Activated naive CD4-positive, alpha-beta T cell treated with anti-CD3 and anti-CD28 coated beads for 36 hours (primary cell): Measurements from ENCODE around the gene C16orf89. TPM values are rescaled to one million over a fixed set of nuclear protein-coding genes. Genes with fewer than 3 reads are reported as not detected.

ENCODE experiments used
- CTCF ChIA-PET: fragments of 350-600 bp; sonication (Branson Sonifier 250); formaldehyde crosslinking; loops from one replicate; lab custom pipeline; 2021; ENCODE audit warnings: antibody characterized with exemption; lab: Charles Lee
- DNase-seq: peaks from one replicate; pipeline ENCODE4 v3.0.0-alpha.2; 2020
- H3K27ac Mint-ChIP-seq: one replicate; pipeline ENCODE4 v1.8.0; 2021; ENCODE audit warnings: mild to moderate bottlenecking, mixed read lengths
- H3K27me3 Mint-ChIP-seq: one replicate; pipeline ENCODE4 v1.8.0; 2021; ENCODE audit warnings: low read depth, mixed read lengths
- H3K36me3 Mint-ChIP-seq: one replicate; pipeline ENCODE4 v1.8.0; 2021; ENCODE audit warnings: low read depth, mixed read lengths
- H3K4me1 Mint-ChIP-seq: one replicate; pipeline ENCODE4 v1.8.0; 2021; ENCODE audit warnings: low read depth, mixed read lengths
- H3K4me3 Mint-ChIP-seq: one replicate; pipeline ENCODE4 v1.8.0; 2021; ENCODE audit warnings: mild to moderate bottlenecking, moderate library complexity, mixed read lengths
- H3K9me3 Mint-ChIP-seq: one replicate; pipeline ENCODE4 v1.8.0; 2021; ENCODE audit warnings: mixed read lengths
- intact Hi-C: fragments of 100-400 bp; cut with micrococcal nuclease; formaldehyde crosslinking; loops from one replicate; pipeline ENCODE4 v1.15.1; 2023
- total RNA-seq, 2 experiments: library from RNA; stranded (reverse); gene quantifications; one replicate each; pipeline ENCODE4 v1.2.3, GENCODE V29; 2021

Gene C16orf89
- total RNA-seq, 2 experiments from 2014 or later = not detected

- Mint-ChIP-seq H3K4me3 (peak within 1 kb of the TSS; percentile 84), H3K4me1 (peaks cover 16% of the 10 kb centered on the region), H3K36me3 (no peaks in the 10 kb centered on the region), H3K9me3 (no peaks in the 10 kb centered on the region), H3K27me3 (no peaks in the 10 kb centered on the region), H3K27ac (peak within 1 kb of the TSS; percentile 61)
- peak; percentile 92 for DNase-seq
- CTCF ChIA-PET = interaction anchor here (0.9 to 1.1 kb wide), 2 partner anchors 25 to 51 kb away, joined by 3 to 4 read pairs; no protein-coding TSS in a partner anchor
- intact Hi-C loops = loop anchor here (1.0 to 5.0 kb wide), 3 partner anchors 39 to 186 kb away; partner anchors contain the start of genes ALG1, GLYR1 and UBN1
Measured at GRCh38 chr16:5033256-5034166, 32.2 kb downstream of the C16orf89 start, which contains the start of gene NAGPA. Gene NAGPA (minus strand): TSS chr16:5033935. CDS start chr16:5033914, 21 bp downstream.

- Mint-ChIP-seq H3K36me3 (peaks cover 2% of the 10 kb centered on the region), H3K4me3 (peak overlapping the region; percentile 70), H3K4me1 (peaks cover 16% of the 10 kb centered on the region), H3K27ac (no peak overlapping the region), H3K27me3 (no peaks in the 10 kb centered on the region), H3K9me3 (no peaks in the 10 kb centered on the region)
- DNase-seq = no peak
- intact Hi-C loops = loop anchor here (1.0 to 5.0 kb wide), 3 partner anchors 40 to 185 kb away; partner anchors contain the start of genes ALG1, GLYR1 and UBN1
- CTCF ChIA-PET = interaction anchor here (2.0 kb wide), 1 partner anchor 52 kb away, joined by 7 read pairs; no protein-coding TSS in a partner anchor
Measured at GRCh38 chr16:5032748-5033167, 33.0 kb downstream of the C16orf89 start.

GRCh38 chr16:5031601-5032000 is 34.2 kb downstream of the C16orf89 start:
- Mint-ChIP-seq H3K27ac (no peak overlapping the region), H3K9me3 (no peaks in the 10 kb centered on the region), H3K27me3 (no peaks in the 10 kb centered on the region), H3K4me3 (peak overlapping the region; percentile 49), H3K4me1 (peaks cover 16% of the 10 kb centered on the region), H3K36me3 (peaks cover 2% of the 10 kb centered on the region)
- no peak for DNase-seq
- intact Hi-C loops = loop anchor here (5.0 kb wide), 2 partner anchors 41 to 184 kb away; partner anchors contain the start of genes ALG1, GLYR1 and UBN1
- CTCF ChIA-PET = interaction anchor here (2.0 kb wide), 1 partner anchor 53 kb away, joined by 7 read pairs; no protein-coding TSS in a partner anchor

GRCh38 chr16:5030251-5030870 is 35.4 kb downstream of the C16orf89 start:
- Mint-ChIP-seq H3K4me1 (peaks cover 16% of the 10 kb centered on the region), H3K36me3 (peaks cover 2% of the 10 kb centered on the region), H3K27me3 (no peaks in the 10 kb centered on the region), H3K9me3 (no peaks in the 10 kb centered on the region), H3K4me3 (no peak overlapping the region), H3K27ac (no peak overlapping the region)
- intact Hi-C loops = loop anchor here (5.0 kb wide), 2 partner anchors 42 to 183 kb away; partner anchors contain the start of genes ALG1, GLYR1 and UBN1
- CTCF ChIA-PET = no interaction called here
- DNase-seq = no peak

- Mint-ChIP-seq H3K36me3 (peaks cover 2% of the 10 kb centered on the region), H3K27me3 (no peaks in the 10 kb centered on the region), H3K4me1 (peaks cover 12% of the 10 kb centered on the region), H3K4me3 (no peak overlapping the region), H3K27ac (no peak overlapping the region), H3K9me3 (no peaks in the 10 kb centered on the region)
- no peak for DNase-seq
- CTCF ChIA-PET = no interaction called here
- intact Hi-C loops = no loop called here
Measured at GRCh38 chr16:5028950-5029475, 36.7 kb downstream of the C16orf89 start.

GRCh38 chr16:5027575-5028235 is 38.1 kb downstream of the C16orf89 start:
- intact Hi-C loops = no loop called here
- no peak for DNase-seq
- Mint-ChIP-seq H3K27me3 (no peaks in the 10 kb centered on the region), H3K27ac (no peak overlapping the region), H3K4me1 (peaks cover 7% of the 10 kb centered on the region), H3K36me3 (peaks cover 2% of the 10 kb centered on the region), H3K9me3 (no peaks in the 10 kb centered on the region), H3K4me3 (no peak overlapping the region)
- CTCF ChIA-PET = no interaction called here

GRCh38 chr16:5027086-5027485 is 38.7 kb downstream of the C16orf89 start:
- Mint-ChIP-seq H3K9me3 (no peaks in the 10 kb centered on the region), H3K27me3 (no peaks in the 10 kb centered on the region), H3K27ac (no peak overlapping the region), H3K36me3 (peaks cover 2% of the 10 kb centered on the region), H3K4me3 (no peak overlapping the region), H3K4me1 (peaks cover 3% of the 10 kb centered on the region)
- CTCF ChIA-PET = interaction anchor here (0.8 kb wide), 1 partner anchor 327 kb away, joined by 3 read pairs; no protein-coding TSS in a partner anchor
- intact Hi-C loops = no loop called here
- DNase-seq = no peak

- no peak for DNase-seq
- Mint-ChIP-seq H3K36me3 (peaks cover 2% of the 10 kb centered on the region), H3K9me3 (no peaks in the 10 kb centered on the region), H3K4me1 (no peaks in the 10 kb centered on the region), H3K4me3 (no peak overlapping the region), H3K27ac (no peak overlapping the region), H3K27me3 (no peaks in the 10 kb centered on the region)
- CTCF ChIA-PET = interaction anchor here (0.8 kb wide), 1 partner anchor 327 kb away, joined by 3 read pairs; no protein-coding TSS in a partner anchor
- intact Hi-C loops = no loop called here
Measured at GRCh38 chr16:5026664-5027063, 39.1 kb downstream of the C16orf89 start.

- intact Hi-C loops = no loop called here
- CTCF ChIA-PET = interaction anchor here (0.6 kb wide), 1 partner anchor 72 kb away, joined by 4 read pairs; no protein-coding TSS in a partner anchor
- no peaks in the 10 kb centered on the region for H3K4me1 Mint-ChIP-seq
- no peaks in the 10 kb centered on the region for H3K27me3 Mint-ChIP-seq
- H3K4me3 Mint-ChIP-seq = no peak overlapping the region
- H3K36me3 Mint-ChIP-seq = peaks cover 2% of the 10 kb centered on the region
- DNase-seq = peak; percentile 11
- H3K27ac Mint-ChIP-seq = no peak overlapping the region
- H3K9me3 Mint-ChIP-seq = no peaks in the 10 kb centered on the region
Measured at GRCh38 chr16:5025171-5025632, 40.6 kb downstream of the C16orf89 start.

GRCh38 chr16:5024632-5025031 is 41.1 kb downstream of the C16orf89 start:
- CTCF ChIA-PET = no interaction called here
- H3K27me3 Mint-ChIP-seq = no peaks in the 10 kb centered on the region
- no peaks in the 10 kb centered on the region for H3K4me1 Mint-ChIP-seq

GRCh38 chr16:5022521-5022920 is 43.2 kb downstream of the C16orf89 start:
- DNase-seq = no peak
- Mint-ChIP-seq H3K9me3 (no peaks in the 10 kb centered on the region), H3K27ac (no peak overlapping the region), H3K27me3 (no peaks in the 10 kb centered on the region), H3K4me1 (no peaks in the 10 kb centered on the region), H3K36me3 (no peaks in the 10 kb centered on the region), H3K4me3 (no peak overlapping the region)
- intact Hi-C loops = no loop called here
- CTCF ChIA-PET = no interaction called here

More at GRCh38 chr16:5024632-5025031, 41.1 kb downstream of the C16orf89 start:
- H3K4me3 Mint-ChIP-seq = no peak overlapping the region
- H3K9me3 Mint-ChIP-seq = no peaks in the 10 kb centered on the region
- no peak for DNase-seq
- intact Hi-C loops = no loop called here
- no peak overlapping the region for H3K27ac Mint-ChIP-seq
- peaks cover 2% of the 10 kb centered on the region for H3K36me3 Mint-ChIP-seq
